OCI-LY7 (cell line): Measurements from ENCODE around the gene HS3ST3B1.

Source experiments
- CTCF ChIP-seq: fragments of 200-600 bp; sonication (generic); conservative IDR thresholded peaks from 2 replicates; pipeline ENCODE4 v1.5.1; 2014; ENCODE audit warnings: mild to moderate bottlenecking, antibody characterized with exemption, low read length, moderate library complexity, mixed read lengths
- EZH2phosphoT487 ChIP-seq: fragments of 200-600 bp; sonication (generic); IDR thresholded peaks from 2 replicates; pipeline ENCODE4 v1.6.1; 2018; ENCODE audit warnings: low read depth, borderline replicate concordance, mild to moderate bottlenecking, mixed run types, antibody characterized with exemption, low read length, moderate library complexity, mixed read lengths

GRCh38 chr17:14333506-14333905 is 32.6 kb downstream of the HS3ST3B1 start:
- no peak for TF ChIP-seq EZH2phosphoT487
- no peak for TF ChIP-seq CTCF
